HG03095 (cell line): ENCODE data around the gene NPHS1.

ENCODE experiments used
- ATAC-seq: cut with Tn5 transposase; IDR thresholded peaks from one replicate; pipeline ENCODE4 v1.9.1; 2021; ENCODE audit warnings: moderate library complexity; ENCODE audit not compliant: unreplicated experiment

The NPHS1 gene

DNA sequence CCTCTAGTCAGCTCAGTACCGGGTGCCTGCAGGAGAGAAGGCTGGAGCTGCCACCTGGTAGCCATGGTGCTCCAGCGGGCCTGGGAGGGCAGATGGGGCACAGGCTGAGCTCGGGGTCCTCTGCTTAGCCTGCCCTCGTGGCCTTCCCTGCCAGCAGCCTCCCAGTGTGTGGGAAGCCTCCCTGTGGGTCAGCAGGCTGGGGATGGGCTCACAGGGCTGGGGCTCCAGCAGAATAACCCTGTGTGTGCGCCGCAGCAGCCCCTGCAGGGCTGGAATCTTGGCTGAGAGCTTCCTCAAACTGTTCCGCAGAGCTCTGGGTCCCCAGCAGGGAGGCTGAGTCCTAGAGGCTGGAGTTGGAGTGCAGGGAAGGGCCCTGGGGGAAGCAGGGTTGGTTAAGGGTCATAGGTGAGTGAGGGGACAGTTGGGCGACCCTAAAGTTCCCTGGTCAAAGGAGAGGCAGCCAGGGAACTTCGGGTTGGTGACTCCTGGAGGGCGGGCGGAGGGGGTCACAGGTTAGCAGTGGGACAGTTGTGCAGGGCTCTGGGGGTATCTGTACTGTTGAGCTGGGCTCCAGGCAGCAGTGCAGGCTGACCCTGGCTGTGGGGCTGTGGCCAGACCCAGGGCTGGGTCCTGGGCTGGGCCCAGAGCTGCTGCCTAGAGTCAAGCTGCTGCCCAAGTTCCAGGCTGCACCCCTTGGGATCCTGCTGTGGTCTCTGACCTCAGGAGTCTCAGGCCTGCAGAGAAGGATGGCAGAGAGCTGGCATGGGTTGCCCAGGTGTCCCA, 62.9 kb downstream of the NPHS1 start:
- no peak for ATAC-seq

DNA sequence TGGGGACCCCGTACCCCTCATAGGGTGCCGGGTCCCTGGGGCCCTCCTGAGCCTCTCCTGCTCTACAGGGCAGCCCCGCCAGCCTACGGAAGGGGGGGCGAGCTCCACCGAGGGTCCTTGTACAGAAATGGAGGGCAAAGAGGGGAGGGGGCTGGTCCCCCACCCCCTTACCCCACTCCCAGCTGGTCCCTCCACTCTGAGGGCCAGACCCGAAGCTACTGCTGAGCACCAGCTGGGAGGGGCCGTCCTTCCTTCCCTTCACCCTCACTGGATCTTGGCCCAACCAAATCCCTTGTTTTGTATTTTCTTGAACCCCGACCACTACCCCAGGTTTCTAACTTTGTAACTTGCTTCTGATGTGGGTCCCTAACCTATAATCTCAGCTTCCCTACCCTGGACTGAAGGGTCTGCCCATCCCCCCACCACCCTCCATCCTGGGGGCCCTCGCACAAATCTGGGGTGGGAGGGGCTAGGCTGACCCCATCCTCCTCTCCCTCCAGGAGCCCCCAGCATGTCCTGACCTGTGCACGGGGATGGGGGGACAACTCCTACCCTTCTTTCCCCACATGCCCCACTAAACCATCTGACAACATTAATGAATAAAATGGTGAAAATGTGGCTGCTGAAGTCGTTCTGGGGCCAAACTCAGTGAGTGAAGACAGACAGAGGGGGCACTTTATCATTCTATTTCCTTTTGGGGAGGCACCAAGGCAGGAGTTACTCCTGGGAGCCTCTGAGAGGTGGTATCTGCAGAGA, 63.9 kb downstream of the NPHS1 start:
- ATAC-seq: no peak

DNA sequence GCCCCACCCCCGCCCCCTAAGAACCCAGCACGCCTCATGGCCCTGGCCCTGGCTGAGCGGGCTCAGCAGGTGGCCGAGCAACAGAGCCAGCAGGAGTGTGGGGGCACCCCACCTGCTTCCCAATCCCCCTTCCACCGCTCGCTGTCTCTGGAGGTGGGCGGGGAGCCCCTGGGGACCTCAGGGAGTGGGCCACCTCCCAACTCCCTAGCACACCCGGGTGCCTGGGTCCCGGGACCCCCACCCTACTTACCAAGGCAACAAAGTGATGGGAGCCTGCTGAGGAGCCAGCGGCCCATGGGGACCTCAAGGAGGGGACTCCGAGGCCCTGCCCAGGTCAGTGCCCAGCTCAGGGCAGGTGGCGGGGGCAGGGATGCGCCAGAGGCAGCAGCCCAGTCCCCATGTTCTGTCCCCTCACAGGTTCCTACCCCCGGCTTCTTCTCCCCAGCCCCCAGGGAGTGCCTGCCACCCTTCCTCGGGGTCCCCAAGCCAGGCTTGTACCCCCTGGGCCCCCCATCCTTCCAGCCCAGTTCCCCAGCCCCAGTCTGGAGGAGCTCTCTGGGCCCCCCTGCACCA, 65.0 kb downstream of the NPHS1 start:
- no peak for ATAC-seq

DNA sequence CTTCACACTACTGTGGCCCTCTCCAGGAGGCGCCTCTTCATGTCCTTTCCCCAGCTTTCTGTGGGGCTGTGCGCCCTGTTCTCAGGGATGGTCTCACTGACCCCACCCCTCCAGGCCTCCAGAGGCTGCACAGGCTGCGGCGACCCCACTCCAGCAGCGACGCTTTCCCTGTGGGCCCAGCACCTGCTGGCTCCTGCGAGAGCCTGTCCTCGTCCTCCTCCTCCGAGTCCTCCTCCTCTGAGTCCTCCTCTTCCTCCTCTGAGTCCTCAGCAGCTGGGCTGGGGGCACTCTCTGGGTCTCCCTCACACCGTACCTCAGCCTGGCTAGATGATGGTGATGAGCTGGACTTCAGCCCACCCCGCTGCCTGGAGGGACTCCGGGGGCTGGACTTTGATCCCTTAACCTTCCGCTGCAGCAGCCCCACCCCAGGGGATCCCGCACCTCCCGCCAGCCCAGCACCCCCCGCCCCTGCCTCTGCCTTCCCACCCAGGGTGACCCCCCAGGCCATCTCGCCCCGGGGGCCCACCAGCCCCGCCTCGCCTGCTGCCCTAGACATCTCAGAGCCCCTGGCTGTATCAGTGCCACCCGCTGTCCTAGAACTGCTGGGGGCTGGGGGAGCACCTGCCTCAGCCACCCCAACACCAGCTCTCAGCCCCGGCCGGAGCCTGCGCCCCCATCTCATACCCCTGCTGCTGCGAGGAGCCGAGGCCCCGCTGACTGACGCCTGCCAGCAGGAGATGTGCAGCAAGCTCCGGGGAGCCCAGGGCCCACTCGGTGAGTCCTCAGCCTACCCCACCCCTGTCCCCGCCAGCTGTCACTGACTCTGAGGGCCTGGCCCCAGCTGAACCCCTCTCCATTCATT, 65.8 kb downstream of the NPHS1 start:
- ATAC-seq: no peak

DNA sequence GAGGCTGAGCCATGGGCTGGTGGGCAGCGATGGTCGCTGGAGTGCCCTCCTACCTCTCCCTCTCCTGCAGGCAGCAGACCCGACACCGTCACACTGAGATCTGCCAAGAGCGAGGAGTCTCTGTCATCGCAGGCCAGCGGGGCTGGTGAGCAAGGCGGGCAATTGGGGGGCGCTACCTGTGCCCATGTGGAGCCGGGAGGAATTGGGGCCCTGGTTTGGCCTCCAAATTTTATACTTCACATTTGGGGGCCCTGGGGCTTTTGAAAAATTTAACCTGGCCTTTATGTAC, 67.0 kb downstream of the NPHS1 start:
- no peak for ATAC-seq

DNA sequence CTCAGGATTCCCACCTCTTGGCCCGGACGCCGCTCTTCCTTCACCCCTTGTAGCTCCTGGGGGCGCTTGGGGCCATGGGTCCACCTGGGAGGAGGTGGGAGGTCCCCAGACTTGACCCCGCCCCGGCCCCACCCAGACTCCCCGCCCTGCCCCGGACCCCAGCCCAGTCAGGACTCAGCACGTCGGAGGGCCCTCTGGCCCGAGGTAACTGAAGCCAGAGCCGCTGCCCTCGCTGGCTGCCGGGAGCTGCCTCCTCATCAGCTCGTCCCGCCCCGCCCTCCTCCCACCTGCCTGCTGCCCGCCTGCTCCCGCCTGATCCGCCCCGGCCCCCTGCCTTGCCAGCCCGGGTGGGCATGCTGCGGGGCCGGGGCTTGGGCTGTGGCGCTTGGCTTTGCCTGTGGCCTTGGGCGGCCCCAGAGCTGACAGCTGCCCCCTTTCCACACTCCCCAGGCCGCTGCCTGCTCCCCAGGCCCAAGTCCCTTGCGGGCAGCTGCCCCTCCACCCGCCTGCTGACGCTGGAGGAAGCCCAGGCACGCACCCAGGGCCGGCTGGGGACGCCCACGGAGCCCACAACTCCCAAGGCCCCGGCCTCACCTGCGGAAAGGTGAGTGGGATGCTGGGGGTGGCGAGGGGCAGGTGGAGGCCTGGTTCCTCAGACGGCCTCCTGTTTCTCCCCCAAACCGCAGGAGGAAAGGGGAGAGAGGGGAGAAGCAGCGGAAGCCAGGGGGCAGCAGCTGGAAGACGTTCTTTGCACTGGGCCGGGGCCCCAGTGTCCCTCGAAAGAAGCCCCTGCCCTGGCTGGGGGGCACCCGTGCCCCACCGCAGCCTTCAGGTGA, 67.6 kb downstream of the NPHS1 start:
- no peak for ATAC-seq

DNA sequence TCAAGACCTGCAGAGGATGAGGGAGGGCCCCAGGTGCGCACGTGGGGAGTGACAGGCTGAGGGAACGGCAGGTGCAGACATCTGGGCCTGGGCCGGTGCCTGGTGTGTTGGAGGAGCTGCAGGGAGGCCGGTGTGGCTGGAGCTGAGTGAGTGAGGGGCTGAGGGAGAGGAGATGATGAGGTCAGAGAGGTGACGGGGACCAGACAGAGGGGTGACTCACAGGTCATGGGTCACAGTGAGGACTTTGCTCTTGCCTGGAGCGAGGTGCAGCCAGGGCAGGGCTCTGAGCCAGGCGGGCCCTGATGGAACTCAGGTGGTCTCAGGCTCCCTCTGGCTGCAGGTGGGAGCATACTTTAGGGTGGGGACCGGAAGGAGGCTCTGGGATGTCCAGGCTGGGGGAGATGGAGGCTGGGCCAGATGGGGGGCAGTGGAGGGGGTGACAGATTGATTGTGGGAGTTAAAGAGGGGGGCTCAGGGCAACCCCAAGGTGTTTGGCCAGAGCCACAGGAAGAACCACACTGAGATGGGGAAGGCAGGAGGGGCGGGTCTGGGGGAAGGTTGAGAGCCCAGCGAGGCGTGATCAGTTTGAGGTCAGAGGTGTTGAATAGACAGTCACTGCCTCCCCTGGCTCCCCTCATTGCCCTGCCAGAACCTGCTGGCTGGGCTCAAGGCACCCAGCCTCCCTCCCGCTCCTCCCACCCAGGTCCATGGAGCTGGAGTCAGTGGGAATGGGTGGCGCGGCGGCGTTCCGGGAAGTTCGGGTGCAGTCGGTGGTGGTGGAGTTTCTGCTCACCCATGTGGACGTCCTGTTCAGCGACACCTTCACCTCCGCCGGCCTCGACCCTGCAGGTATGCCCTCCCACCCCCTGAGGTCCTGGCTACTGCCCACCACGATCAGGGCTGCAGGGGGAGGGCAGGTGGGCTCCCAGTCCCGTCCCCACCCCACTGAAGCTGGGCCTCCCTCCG, 68.6 kb downstream of the NPHS1 start:
- ATAC-seq: no peak

DNA sequence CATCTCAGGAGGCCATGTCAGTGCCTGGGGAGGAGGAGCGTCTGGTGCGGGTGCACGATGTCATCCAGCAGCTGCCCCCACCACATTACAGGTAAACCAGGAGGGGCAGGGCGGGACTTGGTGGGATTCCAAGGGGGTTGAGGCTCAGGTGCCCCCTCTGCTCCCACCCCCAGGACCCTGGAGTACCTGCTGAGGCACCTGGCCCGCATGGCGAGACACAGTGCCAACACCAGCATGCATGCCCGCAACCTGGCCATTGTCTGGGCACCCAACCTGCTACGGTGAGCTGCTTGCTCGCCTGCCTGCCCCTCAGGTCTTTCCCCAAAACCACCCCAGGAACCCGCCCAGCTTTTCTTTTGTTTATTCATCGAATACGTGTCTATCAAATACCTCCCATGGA, 69.7 kb downstream of the NPHS1 start:
- no peak for ATAC-seq

DNA sequence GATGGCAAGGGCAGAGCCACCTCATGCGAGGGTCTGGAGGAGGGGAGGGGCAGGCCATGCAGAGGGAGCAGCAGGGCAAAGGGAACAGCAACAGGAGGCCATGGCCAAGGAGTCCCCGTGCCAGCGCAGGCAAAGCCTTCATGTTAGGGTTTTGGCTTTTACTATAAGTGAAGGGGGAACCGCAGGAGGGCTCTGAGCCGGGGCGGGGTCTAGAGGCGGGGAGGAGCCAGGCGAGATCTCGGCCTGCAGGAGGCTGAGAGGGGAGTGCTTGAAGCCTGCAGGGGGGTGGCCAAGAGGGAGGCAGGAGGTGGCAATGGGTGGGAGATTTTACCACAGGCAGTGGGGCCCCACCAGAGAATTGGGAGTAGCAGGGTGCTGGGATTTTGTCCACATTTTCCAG, 70.7 kb downstream of the NPHS1 start:
- ATAC-seq: no peak

DNA sequence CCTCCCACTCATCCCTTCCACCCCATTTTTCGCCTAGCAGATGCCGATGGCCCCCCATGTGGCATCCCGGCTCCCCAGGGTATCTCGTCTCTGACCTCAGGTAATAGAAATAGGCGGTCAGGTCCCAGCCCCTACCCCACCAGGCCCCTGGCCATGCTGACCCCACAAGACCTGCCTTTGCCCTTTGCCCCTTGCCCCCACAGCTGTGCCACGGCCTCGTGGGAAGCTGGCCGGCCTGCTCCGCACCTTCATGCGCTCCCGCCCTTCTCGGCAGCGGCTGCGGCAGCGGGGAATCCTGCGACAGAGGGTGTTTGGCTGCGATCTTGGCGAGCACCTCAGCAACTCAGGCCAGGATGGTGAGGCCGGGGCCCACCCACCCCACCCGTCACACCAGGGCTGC, 71.6 kb downstream of the NPHS1 start:
- ATAC-seq: no peak

DNA sequence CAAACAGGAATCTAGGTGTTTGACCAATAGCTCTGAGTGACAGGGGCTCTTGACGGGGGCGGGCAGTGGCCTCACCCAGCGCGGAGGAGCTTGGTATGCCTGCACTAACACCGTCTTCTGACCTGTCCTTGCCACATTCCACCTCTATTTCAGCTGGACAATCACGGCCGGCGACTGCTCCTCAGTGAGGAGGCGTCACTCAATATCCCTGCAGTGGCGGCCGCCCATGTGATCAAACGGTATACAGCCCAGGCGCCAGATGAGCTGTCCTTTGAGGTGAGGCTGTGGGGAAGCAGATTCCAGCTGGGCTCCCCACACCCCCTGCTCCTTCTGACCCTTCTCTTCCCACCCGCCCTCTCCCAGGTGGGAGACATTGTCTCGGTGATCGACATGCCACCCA, 72.2 kb downstream of the NPHS1 start:
- ATAC-seq: no peak

DNA sequence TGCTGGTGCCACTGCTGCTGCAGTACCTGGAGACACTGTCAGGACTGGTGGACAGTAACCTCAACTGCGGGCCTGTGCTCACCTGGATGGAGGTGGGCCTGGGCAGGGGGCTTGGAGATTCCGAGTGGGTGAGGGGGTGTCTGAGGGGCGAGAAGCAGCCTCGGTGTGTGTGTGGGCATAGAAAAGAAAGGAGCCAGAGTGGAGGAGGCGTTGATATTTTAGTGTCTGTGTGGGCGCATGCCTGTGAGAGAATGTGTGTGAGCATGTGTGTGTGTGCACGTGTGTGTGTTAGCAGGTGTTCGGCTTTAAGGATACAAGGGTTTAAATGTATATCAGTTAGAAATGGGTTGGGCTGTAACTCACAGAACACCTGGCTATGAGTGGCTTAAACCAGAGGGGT, 73.3 kb downstream of the NPHS1 start:
- ATAC-seq: no peak

DNA sequence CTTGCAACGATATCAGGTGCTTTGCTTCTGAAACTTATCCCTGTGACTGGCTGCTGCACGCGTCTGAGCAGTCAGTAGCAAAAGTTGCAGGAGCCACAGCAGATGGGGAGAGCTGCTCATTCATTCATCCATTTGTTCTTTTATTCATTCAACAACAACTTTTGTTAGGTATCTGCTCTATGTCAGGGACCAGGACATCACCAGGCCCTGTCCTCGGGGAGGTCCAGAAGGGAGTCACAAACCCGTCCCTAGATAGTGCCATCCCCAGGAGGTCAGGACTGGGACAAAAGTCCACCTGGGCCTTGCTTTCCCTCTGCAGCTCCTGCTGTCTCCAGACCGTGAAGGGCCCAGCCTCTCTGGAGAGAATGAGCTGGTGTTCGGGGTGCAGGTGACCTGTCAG, 74.3 kb downstream of the NPHS1 start:
- no peak for ATAC-seq

DNA sequence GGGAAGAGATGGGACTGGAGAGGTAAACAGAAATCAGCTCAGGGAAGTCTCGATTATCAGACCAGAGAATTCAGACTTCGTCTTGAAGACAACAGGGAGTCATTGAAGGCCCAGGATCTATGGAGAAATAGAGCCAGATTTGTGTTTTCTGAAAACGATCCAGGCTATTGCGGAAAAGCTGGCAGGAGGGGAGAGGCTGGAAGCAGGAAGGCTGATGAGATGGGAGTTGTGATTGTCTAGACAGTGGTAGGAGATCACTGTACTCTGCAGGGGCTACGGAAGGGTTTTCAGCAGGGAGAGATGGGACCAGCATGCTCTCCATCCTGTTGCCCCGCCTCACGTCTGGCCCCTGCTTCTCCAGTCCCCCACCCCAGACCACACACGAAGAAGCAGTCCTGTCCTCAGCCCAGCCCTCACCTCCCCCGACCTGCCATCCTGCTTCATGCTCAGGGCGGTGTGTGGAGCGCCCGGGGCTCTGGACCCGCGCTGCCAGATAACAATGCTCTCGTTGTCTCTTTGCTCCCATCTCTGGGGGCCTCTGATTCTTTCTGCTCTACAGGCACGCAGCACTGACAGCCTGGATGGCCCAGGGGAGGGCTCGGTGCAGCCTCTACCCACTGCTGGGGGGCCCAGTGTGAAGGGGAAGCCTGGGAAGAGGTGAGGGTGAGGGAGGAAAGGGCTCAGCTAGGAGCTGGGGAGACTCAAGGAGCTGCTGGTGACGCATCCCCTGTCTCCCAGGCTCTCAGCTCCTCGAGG, 75.0 kb downstream of the NPHS1 start:
- ATAC-seq: no peak

DNA sequence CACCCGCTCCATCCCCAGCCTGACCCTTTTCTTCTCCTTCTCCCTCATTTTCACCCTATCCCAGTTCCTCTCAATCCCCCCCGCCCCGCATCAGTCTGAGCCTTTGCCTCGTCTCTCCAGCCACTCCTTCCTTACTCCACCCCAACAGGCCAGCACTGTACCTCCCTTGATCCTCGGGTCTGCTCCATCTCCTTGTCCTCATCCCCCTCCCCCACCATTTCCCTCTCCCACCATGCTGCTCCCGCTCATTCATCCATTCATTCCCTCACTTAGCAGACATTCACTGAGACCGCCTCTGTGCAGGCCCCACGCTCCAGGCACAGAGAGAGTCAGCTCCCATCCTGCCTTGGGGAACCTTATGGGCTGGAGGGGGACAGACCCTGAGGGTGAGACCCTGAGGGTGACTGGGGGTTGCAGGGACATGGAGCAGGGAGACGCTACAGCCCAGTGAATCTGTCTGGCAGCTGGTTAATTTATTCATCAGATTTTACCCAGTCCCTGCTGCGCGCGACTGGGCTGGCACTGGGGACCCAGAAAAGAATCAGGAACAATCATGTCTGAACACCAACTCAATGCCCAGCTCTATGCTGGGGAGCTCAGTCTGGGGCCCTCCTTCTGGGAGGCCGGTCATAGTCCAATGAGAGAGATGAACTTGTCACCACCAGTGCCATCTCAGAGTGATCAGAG, 76.1 kb downstream of the NPHS1 start:
- ATAC-seq: no peak
